Measurements from ENCODE around the gene APC.

- TF ChIP-seq CTCF (IDR thresholded peaks at IDR 0.05; ENCODE audit: low read depth, low read length) (no peak), EZH2phosphoT487 (IDR thresholded peaks at IDR 0.05; ENCODE audit: low read depth) (no peak)
Measured at GRCh38 chr5:112787896-112788295, 50.2 kb downstream of the APC start.
